Gastroesophageal sphincter (tissue), 3 donors: ENCODE results near the gene C1QB.

Experiments
- CTCF ChIP-seq, 4 experiments: fragments of 200-600 bp in 2 of 4; fragments of 450-650 bp in 2 of 4; sonication (generic) in 1 of 4; IDR thresholded peaks; one replicate each; pipeline ENCODE4 v1.5.1; 2017 to 2019; ENCODE audit warnings: antibody characterized with exemption in 4 of 4, mild to moderate bottlenecking in 2 of 4, moderate library complexity in 2 of 4
- POLR2A ChIP-seq, 2 donors: fragments of 450-650 bp; IDR thresholded peaks; one replicate each; pipeline ENCODE4 v1.6.1; 2017; ENCODE audit warnings: antibody characterized with exemption in 2 of 2, mild to moderate bottlenecking in 2 of 2, moderate library complexity in 1 of 2
- POLR2AphosphoS5 ChIP-seq: sonication (generic); formaldehyde crosslinking; IDR thresholded peaks from one replicate; pipeline ENCODE4 v1.6.1; 2017; ENCODE audit warnings: antibody characterized with exemption

GRCh38 chr1:22613572-22613918 is 39.5 kb upstream of the C1QB start:
- TF ChIP-seq POLR2A (IDR thresholded peaks at IDR 0.05) (no peak), CTCF (IDR thresholded peaks at IDR 0.05) (no peak), POLR2AphosphoS5 (no peak)
